GM19463 (cell line): ENCODE data around the gene KDM5D.

Experiments used
- ATAC-seq: cut with Tn5 transposase; IDR thresholded peaks from one replicate; pipeline ENCODE4 v1.9.1; 2021; ENCODE audit warnings: mild to moderate bottlenecking, moderate library complexity; ENCODE audit not compliant: unreplicated experiment

KDM5D gene

DNA sequence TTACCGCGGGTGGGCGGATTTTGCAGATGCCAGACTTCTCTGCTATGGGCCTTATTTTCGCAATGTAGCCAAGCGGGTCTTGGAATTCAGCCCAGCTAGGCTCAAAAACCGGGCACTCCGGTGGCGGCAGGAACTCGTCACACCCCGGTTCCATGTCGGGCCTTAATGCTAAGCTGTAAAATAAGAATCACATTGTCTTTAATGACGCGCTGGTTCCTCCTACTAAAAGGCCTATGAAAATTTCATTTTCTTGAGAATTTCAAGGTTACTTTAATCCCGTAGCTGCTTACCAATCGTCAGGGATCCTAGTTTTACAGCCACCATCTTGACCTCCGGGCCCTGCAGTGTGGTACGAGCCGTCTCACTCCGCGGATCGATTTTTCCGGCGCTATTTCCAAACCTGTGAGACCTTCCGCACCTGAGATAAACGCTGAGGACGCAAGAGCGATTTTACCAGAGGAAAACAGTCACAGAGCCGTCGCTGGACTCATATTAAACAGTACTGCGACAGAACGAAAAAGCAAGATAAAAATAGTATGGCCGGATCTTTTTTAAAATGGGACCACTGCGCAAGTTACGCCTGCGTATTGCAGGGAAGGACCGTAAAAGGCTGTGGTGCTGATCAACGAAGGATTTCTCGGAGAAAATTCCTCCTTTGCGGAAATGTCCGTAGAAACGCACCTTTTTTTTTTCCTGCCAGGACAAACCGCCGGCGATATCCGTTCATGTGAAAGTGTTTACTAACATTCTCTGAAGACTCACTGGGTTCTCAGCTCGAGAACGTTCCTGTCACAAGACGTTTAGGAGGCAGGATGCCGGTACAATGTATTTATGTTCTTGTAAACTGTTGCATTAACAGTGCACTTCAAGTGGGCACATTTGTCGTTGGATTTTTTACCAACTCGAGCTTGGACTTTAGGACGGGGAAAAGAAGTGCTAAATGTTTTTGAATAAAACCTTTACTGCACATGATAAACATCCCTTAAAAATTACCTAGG is at the start of gene KDM5D:
KDM5D (minus strand) TSS at position 346 of the 998 bp plus-strand sequence; CDS start at position 154, 192 bp downstream.
- no peak for ATAC-seq

- no peak for ATAC-seq
Observed at GRCh38 chrY:19768375-19768774, 23.8 kb upstream of the KDM5D start.

GRCh38 chrY:19743331-19743730 is 1.2 kb downstream of the KDM5D start:
- no peak for ATAC-seq

GRCh38 chrY:19742153-19742552 is 2.4 kb downstream of the KDM5D start:
- ATAC-seq, result no peak

DNA sequence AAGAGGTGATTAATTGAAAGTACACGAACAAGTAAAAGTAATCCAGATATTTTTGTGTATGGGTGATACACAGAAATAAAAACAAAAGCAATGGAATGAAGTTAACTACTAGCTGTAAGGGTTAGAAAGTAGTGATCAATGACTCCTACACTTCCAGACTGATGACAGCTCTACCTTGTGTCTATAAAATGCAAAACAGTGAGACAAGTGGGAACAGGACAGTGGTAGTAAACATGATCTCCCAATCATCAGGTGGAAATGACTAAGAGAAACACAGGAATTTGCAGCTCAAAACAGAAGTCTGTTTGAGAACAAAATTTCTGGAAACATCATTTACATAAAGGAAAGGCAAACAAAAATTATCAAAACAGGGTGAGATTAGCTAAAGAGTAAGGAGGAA is 10.1 kb downstream of the KDM5D start:
- ATAC-seq, result no peak

- no peak for ATAC-seq
Observed at GRCh38 chrY:19717950-19718349, 26.6 kb downstream of the KDM5D start.

DNA sequence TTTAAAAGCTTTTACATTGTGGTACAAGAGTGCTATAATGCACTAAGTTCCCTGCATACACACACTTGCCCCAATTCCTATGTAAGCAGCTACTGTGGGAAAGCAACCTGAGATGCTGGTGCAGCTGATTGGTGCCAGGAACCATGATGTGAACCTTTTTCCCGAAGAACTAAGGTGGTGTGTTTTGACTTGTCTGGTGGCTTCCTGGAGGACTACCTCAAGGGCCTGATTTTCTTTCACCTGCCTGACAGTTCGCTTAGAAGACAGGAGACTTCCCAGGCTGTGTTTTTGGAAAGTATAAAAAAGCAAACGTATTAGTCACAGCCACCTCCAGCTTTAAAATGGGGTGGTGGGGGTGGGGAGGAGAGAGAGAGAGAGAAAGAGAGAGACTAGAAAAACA is 27.4 kb downstream of the KDM5D start:
- no peak for ATAC-seq

GRCh38 chrY:19715226-19715625 is 29.3 kb downstream of the KDM5D start:
- ATAC-seq, result no peak

DNA sequence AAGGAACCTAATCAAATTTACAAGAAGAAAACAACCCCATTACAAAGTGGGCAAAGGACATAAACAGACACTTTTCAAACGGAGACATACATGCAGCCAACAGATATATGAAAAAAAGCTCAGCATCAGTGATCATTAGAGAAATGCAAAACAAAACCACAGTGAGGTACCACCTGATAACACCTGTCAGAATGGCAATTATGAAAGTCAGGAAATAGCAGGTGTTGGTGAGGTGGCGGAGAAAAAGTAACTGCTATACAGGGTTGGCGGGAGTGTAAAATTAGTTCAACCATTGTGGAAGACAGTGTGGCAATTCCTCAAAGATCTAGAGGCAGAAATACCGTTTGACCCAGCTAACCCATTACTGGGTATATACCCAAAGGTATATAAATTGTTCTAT is 31.1 kb downstream of the KDM5D start:
- no peak for ATAC-seq

DNA sequence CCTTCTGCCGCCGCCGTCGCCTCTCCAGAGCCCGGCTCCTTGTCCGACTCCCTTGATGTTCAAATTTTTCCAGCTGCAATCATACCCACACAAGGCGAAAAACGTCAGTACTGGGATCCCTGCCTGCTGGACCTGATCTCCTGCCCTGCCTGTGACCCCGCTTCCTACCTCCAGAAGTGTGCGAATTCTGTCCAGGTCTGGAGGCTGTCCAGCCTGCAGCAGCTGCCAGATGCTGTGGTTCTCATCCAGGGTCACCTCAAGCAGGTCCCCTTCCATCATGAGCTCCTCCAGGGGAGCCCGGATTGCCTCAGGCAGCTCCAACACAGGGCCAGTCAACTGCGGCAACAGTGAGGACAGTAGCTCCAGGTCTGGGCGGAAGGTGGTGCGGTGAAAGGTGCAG is 38.3 kb downstream of the KDM5D start:
- no peak for ATAC-seq

DNA sequence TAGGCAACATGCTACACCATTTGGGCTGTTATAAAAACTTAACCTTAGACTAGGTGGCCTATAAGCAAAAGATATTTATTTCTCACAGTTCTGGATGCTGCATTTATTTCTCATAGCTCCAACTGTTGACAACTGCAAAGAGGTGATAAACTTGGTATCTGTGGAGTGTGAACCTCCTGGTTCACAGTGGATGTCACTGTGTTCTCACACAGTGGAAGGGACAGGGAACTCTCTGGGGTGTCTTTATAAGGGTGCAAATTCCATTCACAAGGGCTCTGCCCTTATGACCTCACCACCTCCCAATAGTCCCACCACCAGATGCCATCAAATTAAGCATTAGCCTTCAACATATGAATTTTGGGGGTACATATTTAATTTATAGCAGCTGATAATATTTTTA is 46.0 kb downstream of the KDM5D start:
- ATAC-seq, result no peak

DNA sequence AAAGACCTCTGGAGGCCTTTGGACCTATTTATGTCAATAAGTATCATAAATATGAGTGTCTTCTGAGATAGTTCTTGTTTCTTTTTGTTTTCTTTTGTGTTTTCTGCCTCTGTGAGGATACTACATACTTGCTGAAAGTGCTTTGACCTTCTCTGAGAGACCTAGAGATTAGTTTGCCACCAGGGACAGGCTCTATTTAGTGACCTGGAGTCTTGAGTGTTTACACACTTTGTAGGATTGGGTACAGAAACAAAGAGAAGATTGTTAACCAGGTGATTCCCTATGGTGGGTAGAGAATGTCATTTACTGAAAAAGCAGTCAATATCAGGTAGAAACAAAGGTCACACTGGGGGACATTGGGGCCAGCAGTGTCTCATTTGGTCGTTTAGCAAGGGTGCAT is 63.7 kb downstream of the KDM5D start:
- ATAC-seq, result no peak
